SK-N-SH treated with all-trans-retinoic acid at 6 μM for 48 hours (cell line): ENCODE measurements around the gene NUP98.

Source experiments
- ATAC-seq: fragments of 200-7000 bp; cut with Tn5 transposase; 3 replicates; pipeline ENCODE4 v1.9.1; 2020; ENCODE audit warnings: mild to moderate bottlenecking, moderate library complexity
- ARNTL ChIP-seq: fragments of 450-650 bp; formaldehyde crosslinking; IDR thresholded peaks from 2 replicates; pipeline ENCODE4 v1.5.0; 2020; ENCODE audit warnings: low read depth, mild to moderate bottlenecking, moderate library complexity, borderline replicate concordance
- BACH2 ChIP-seq: fragments of 250-450 bp; sonication (Bioruptor Pico); IDR thresholded peaks from 2 replicates; pipeline ENCODE4 v1.9.0; 2021; ENCODE audit warnings: mild to moderate bottlenecking, borderline replicate concordance
- CREB5 ChIP-seq: fragments of 250-450 bp; sonication (Bioruptor Pico); IDR thresholded peaks from 2 replicates; pipeline ENCODE4 v1.5.1; 2020; ENCODE audit warnings: low read depth, mild to moderate bottlenecking, moderate library complexity
- CSRNP3 ChIP-seq: fragments of 250-450 bp; sonication (Bioruptor Pico); IDR thresholded peaks from 2 replicates; pipeline ENCODE4 v1.5.1; 2021; ENCODE audit warnings: mild to moderate bottlenecking, moderate library complexity
- ESRRG ChIP-seq: fragments of 250-450 bp; sonication (Bioruptor Pico); IDR thresholded peaks from 2 replicates; pipeline ENCODE4 v1.6.1; 2021; ENCODE audit warnings: mild to moderate bottlenecking
- PATZ1 ChIP-seq: fragments of 250-450 bp; sonication (Bioruptor Pico); IDR thresholded peaks from 2 replicates; pipeline ENCODE4 v1.8.0; 2020; ENCODE audit warnings: mild to moderate bottlenecking, moderate library complexity, borderline replicate concordance
- SNAI2 ChIP-seq: fragments of 250-450 bp; sonication (Bioruptor Pico); IDR thresholded peaks from 2 replicates; pipeline ENCODE4 v1.5.0; 2020; ENCODE audit warnings: mild to moderate bottlenecking, moderate library complexity
- TCF4 ChIP-seq: fragments of 250-450 bp; sonication (Bioruptor Pico); IDR thresholded peaks from 2 replicates; pipeline ENCODE4 v1.8.0; 2021; ENCODE audit warnings: mild to moderate bottlenecking, moderate library complexity, borderline replicate concordance
- TOX ChIP-seq: fragments of 250-450 bp; sonication (Bioruptor Pico); IDR thresholded peaks from 2 replicates; pipeline ENCODE4 v1.8.0; 2021; ENCODE audit warnings: mild to moderate bottlenecking, moderate library complexity, borderline replicate concordance
- ZC3H10 ChIP-seq: fragments of 250-450 bp; sonication (Bioruptor Pico); IDR thresholded peaks from 2 replicates; pipeline ENCODE4 v1.5.1; 2021; ENCODE audit warnings: mild to moderate bottlenecking, moderate library complexity
- ZFP3 ChIP-seq: fragments of 250-450 bp; sonication (Bioruptor Pico); IDR thresholded peaks from 2 replicates; pipeline ENCODE4 v1.5.0; 2020; ENCODE audit warnings: mild to moderate bottlenecking, moderate library complexity
- ZFP30 ChIP-seq: fragments of 450-650 bp; formaldehyde crosslinking; IDR thresholded peaks from 2 replicates; pipeline ENCODE4 v1.5.0; 2022; ENCODE audit warnings: mild to moderate bottlenecking, moderate library complexity
- ZNF565 ChIP-seq: fragments of 450-650 bp; formaldehyde crosslinking; conservative IDR thresholded peaks from 2 replicates; pipeline ENCODE4 v1.5.0; 2020; ENCODE audit warnings: low read depth, mild to moderate bottlenecking, moderate library complexity
- ZNF70 ChIP-seq: fragments of 450-650 bp; formaldehyde crosslinking; IDR thresholded peaks from 2 replicates; pipeline ENCODE4 v1.5.0; 2020; ENCODE audit warnings: mild to moderate bottlenecking, moderate library complexity
- TF ChIP-seq, protein P1 (sequence below): fragments of 250-450 bp; sonication (Bioruptor Pico); IDR thresholded peaks from 2 replicates; pipeline ENCODE4 v1.8.0; 2021; ENCODE audit warnings: low read depth, mild to moderate bottlenecking, moderate library complexity, borderline replicate concordance

Gene NUP98

DNA sequence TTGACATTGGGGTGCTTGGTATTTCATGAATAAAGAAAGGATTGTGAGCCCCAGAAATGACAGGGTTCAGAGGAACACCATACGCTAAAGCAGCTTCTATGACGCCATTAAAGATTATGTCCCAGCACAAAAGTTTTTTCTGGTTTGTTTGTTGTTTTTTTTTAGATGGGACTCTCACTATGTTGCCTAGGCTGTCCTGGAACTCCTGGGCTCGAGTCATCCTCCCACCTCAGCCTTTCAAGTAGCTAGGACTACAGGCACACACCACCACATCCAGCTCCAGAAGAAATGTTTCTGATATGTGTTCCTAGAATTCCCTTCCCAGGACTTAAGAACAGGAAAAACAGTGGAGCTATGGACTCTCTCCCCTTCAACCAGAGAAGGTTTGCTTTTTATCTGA, 46.0 kb upstream of the NUP98 start (continued):
- no peak for TF ChIP-seq PATZ1 (CRISPR knock-in tag)
- no peak for TF ChIP-seq TOX (CRISPR knock-in tag)
- no peak for TF ChIP-seq ESRRG (CRISPR knock-in tag)

GRCh38 chr11:3841426-3842350, 44.3 kb upstream of the NUP98 start:
- TF ChIP-seq TCF4 (CRISPR knock-in tag), result no peak
- no peak for TF ChIP-seq ESRRG (CRISPR knock-in tag)
- TF ChIP-seq ZNF70 (CRISPR knock-in tag), result no peak
- TF ChIP-seq ZFP3 (CRISPR knock-in tag), result no peak
- TF ChIP-seq, protein P1, sequence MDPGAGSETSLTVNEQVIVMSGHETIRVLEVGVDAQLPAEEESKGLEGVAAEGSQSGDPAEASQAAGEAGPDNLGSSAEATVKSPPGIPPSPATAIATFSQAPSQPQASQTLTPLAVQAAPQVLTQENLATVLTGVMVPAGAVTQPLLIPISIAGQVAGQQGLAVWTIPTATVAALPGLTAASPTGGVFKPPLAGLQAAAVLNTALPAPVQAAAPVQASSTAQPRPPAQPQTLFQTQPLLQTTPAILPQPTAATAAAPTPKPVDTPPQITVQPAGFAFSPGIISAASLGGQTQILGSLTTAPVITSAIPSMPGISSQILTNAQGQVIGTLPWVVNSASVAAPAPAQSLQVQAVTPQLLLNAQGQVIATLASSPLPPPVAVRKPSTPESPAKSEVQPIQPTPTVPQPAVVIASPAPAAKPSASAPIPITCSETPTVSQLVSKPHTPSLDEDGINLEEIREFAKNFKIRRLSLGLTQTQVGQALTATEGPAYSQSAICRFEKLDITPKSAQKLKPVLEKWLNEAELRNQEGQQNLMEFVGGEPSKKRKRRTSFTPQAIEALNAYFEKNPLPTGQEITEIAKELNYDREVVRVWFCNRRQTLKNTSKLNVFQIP (CRISPR knock-in tag), result 0 out of 2 replicates have a peak, but pooled peaks have one; percentile 58
- TF ChIP-seq SNAI2 (CRISPR knock-in tag), result no peak
- TF ChIP-seq BACH2, result no peak
- TF ChIP-seq, all 23 proteins: peak for 1
- ATAC-seq, result peak; percentile 85

GRCh38 chr11:3840870-3841425, 43.6 kb upstream of the NUP98 start, which contains the start of gene RHOG:
Gene RHOG (minus strand): TSS chr11:3840959. CDS start chr11:3828138, 12,821 bp downstream.
- TF ChIP-seq CSRNP3 (CRISPR knock-in tag) (no peak), SNAI2 (CRISPR knock-in tag) (no peak)
- peak; percentile 83 for ATAC-seq

DNA sequence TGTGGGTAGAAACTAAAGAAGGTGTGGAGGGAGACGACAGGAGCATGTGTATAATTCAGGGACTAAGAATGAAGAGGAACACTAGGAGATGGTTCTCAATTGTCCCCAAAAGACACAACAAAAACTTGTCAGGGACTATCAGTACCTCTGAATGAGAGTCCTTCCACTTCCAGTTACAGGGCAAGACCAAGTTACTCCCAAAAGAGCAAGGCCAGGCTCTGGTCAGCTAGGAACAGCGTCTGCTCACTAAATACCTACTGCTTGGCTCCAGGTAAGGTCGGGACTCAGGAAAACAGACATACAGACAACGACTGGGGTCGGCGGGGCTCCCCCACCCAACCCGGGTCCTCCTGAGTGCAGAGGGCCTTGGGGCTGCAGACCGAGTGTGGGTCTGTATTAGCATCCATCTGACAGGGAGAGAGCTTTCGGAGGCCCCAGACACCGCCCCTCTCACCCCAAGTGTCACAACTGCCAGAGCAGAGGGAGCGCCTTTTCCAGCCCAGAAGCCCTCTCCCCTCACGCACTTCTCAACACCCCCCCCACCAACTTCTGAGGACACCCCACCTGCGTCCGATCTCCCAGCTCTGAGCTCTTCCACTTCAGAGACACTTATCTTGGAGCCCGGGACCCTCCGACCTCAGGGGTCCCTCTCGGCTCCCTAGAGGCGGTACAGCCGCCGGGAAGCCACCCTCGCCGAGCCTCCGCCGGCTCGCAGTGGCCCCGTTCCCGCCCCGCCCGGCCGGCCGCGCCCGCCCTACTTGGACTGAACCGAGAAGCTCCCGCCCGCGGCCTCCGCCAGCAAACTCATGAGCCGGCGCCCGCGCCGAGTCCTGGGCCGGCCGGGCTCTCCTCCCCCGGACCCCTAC, 42.9 kb upstream of the NUP98 start:
- ATAC-seq, result peak; percentile 57
- TF ChIP-seq BACH2 (no peak), ARNTL (CRISPR knock-in tag) (no peak), ZNF70 (CRISPR knock-in tag) (no peak), PATZ1 (CRISPR knock-in tag) (no peak), ZNF565 (CRISPR knock-in tag) (no peak)

DNA sequence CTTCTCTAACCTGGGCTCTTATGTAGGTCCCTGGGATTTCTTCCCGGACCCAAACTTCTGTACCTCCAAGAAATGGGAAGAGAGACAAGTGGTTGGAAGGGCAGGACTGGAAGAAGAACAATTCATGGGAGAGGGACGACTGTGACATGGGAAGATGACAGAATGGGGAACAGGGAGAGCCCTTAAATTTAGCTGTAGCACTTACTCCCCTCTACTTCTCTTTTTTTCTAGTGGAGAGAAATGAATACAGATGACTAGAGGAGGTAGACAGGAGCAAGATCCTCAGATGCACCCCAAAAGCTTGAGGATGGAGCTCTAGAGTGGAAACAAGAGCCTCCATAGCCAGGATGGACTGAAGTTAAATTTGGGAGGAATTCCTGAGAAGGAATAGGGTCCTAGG, 41.1 kb upstream of the NUP98 start:
- TF ChIP-seq ZC3H10 (CRISPR knock-in tag) (no peak), BACH2 (no peak), ZFP30 (CRISPR knock-in tag) (no peak), CREB5 (no peak), SNAI2 (CRISPR knock-in tag) (no peak), ZNF70 (CRISPR knock-in tag) (no peak), PATZ1 (CRISPR knock-in tag) (no peak), CSRNP3 (CRISPR knock-in tag) (no peak)
- TF ChIP-seq, protein P1 (CRISPR knock-in tag), result no peak
- no peak for ATAC-seq
